Parathyroid adenoma (tissue), 2 donors: Measurements from ENCODE around the gene SHISA9.

ENCODE experiments used
- H2AFZ ChIP-seq: fragments of 300-600 bp; sonication (generic); one replicate; pipeline ENCODE4 v1.7.0; 2017; ENCODE audit warnings: antibody characterized with exemption, mild to moderate bottlenecking
- H3K27ac ChIP-seq: fragments of 300-600 bp; sonication (generic); one replicate; pipeline ENCODE4 v1.7.0; 2017
- H3K27me3 ChIP-seq: fragments of 300-600 bp; sonication (generic); one replicate; pipeline ENCODE4 v1.7.0; 2017; ENCODE audit warnings: low read length; ENCODE audit not compliant: control insufficient read depth, insufficient read depth
- H3K36me3 ChIP-seq: fragments of 300-600 bp; sonication (generic); one replicate; pipeline ENCODE4 v1.7.0; 2017; ENCODE audit warnings: low read length; ENCODE audit not compliant: control insufficient read depth, insufficient read depth
- H3K4me1 ChIP-seq: fragments of 300-600 bp; sonication (generic); one replicate; pipeline ENCODE4 v1.7.0; 2017; ENCODE audit warnings: control low read depth
- H3K4me2 ChIP-seq: fragments of 300-600 bp; sonication (generic); one replicate; pipeline ENCODE4 v1.7.0; 2017; ENCODE audit warnings: low read length
- H3K4me3 ChIP-seq: fragments of 300-600 bp; sonication (generic); one replicate; pipeline ENCODE4 v1.7.0; 2017; ENCODE audit warnings: low read depth, low read length
- H3K79me2 ChIP-seq: fragments of 300-600 bp; sonication (generic); one replicate; pipeline ENCODE4 v1.7.0; 2017; ENCODE audit warnings: control low read depth
- H3K9ac ChIP-seq: fragments of 300-600 bp; sonication (generic); one replicate; pipeline ENCODE4 v1.7.0; 2017; ENCODE audit warnings: mild to moderate bottlenecking
- H3K9me3 ChIP-seq: fragments of 300-600 bp; sonication (generic); one replicate; pipeline ENCODE4 v1.7.0; 2017; ENCODE audit warnings: low read length; ENCODE audit not compliant: control insufficient read depth
- CTCF ChIP-seq: fragments of 300-600 bp; sonication (generic); IDR thresholded peaks from one replicate; pipeline ENCODE4 v1.7.0; 2017; ENCODE audit warnings: antibody characterized with exemption, mild to moderate bottlenecking
- donor health status: primary hyperparathyroidism.

The SHISA9 gene

GRCh38 chr16:13206606-13207005 is 305.2 kb downstream of the SHISA9 start:
- Histone ChIP-seq H2AFZ (no peak overlapping the region), H3K4me2 (no peak overlapping the region), H3K27ac (no peak overlapping the region), H3K27me3 (no peaks in the 10 kb centered on the region), H3K9me3 (no peaks in the 10 kb centered on the region), H3K79me2 (no peaks in the 10 kb centered on the region), H3K36me3 (no peaks in the 10 kb centered on the region), H3K9ac (no peak overlapping the region), H3K4me1 (no peaks in the 10 kb centered on the region), H3K4me3 (no peak overlapping the region)
- TF ChIP-seq CTCF = no peak

GRCh38 chr16:13207151-13207550 is 305.8 kb downstream of the SHISA9 start:
- Histone ChIP-seq H2AFZ (no peak overlapping the region), H3K9me3 (no peaks in the 10 kb centered on the region), H3K4me1 (no peaks in the 10 kb centered on the region), H3K27ac (no peak overlapping the region), H3K9ac (no peak overlapping the region), H3K36me3 (no peaks in the 10 kb centered on the region), H3K27me3 (no peaks in the 10 kb centered on the region), H3K4me3 (no peak overlapping the region), H3K4me2 (no peak overlapping the region), H3K79me2 (no peaks in the 10 kb centered on the region)
- TF ChIP-seq CTCF = no peak

GRCh38 chr16:13223666-13224065 is 322.3 kb downstream of the SHISA9 start:
- H3K4me2 ChIP-seq = no peak overlapping the region
- no peak overlapping the region for H3K27ac ChIP-seq
- no peaks in the 10 kb centered on the region for H3K79me2 ChIP-seq
- H3K4me1 ChIP-seq = no peaks in the 10 kb centered on the region
- no peak for TF ChIP-seq CTCF
- H2AFZ ChIP-seq = no peak overlapping the region
- no peaks in the 10 kb centered on the region for H3K36me3 ChIP-seq
- no peaks in the 10 kb centered on the region for H3K9me3 ChIP-seq
- H3K27me3 ChIP-seq = no peaks in the 10 kb centered on the region
- no peak overlapping the region for H3K4me3 ChIP-seq
- H3K9ac ChIP-seq = no peak overlapping the region

GRCh38 chr16:13229039-13229438 is 327.6 kb downstream of the SHISA9 start:
- H3K27me3 ChIP-seq = no peaks in the 10 kb centered on the region
- H2AFZ ChIP-seq = no peak overlapping the region
- H3K27ac ChIP-seq = no peak overlapping the region
- no peak for TF ChIP-seq CTCF
- no peaks in the 10 kb centered on the region for H3K79me2 ChIP-seq
- H3K4me3 ChIP-seq = no peak overlapping the region
- H3K4me2 ChIP-seq = no peak overlapping the region
- H3K9ac ChIP-seq = no peak overlapping the region
- H3K9me3 ChIP-seq = no peaks in the 10 kb centered on the region
- no peaks in the 10 kb centered on the region for H3K4me1 ChIP-seq
- H3K36me3 ChIP-seq = no peaks in the 10 kb centered on the region

GRCh38 chr16:13231365-13231764 is 330.0 kb downstream of the SHISA9 start:
- no peaks in the 10 kb centered on the region for H3K79me2 ChIP-seq
- H3K4me1 ChIP-seq = no peaks in the 10 kb centered on the region
- no peak overlapping the region for H3K27ac ChIP-seq
- H3K9me3 ChIP-seq = no peaks in the 10 kb centered on the region
- H3K36me3 ChIP-seq = no peaks in the 10 kb centered on the region
- no peak for TF ChIP-seq CTCF
- H3K4me3 ChIP-seq = no peak overlapping the region
- no peaks in the 10 kb centered on the region for H3K27me3 ChIP-seq
- H3K9ac ChIP-seq = no peak overlapping the region
- no peak overlapping the region for H2AFZ ChIP-seq
- H3K4me2 ChIP-seq = no peak overlapping the region
